HCEC 1CT (cell line): Measurements from ENCODE around the gene PRR9.

Source experiments
- DNase-seq: peaks from one replicate; pipeline ENCODE4 v3.0.0-alpha.2; 2017

PRR9 gene

GRCh38 chr1:153231363-153231762, 14.0 kb downstream of the PRR9 start:
- peak; percentile 6 for DNase-seq

GRCh38 chr1:153231785-153232184, 14.4 kb downstream of the PRR9 start:
- no peak for DNase-seq

GRCh38 chr1:153232553-153232952, 15.2 kb downstream of the PRR9 start:
- DNase-seq: no peak

- no peak for DNase-seq
Measured at GRCh38 chr1:153233448-153233847, 16.1 kb downstream of the PRR9 start.

DNA sequence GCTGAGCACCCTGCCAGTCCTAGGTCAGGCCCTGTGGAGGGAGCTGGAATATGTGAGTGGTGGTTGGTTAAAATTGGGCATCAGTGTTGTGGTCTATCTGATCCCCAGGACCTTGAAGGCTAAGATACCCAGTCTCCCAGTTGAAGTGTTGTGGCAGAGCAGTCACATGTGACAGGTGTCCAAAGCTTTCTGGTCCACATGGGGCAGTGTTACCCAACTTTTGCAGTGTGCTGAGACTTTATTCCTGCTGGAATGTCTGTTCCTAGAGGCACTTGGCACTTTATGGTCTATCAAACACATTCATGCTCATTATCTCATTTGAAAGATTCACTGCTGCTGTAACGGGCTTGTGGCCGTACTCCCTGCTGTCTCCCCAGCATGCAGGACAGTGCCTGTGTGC, 21.1 kb downstream of the PRR9 start:
- no peak for DNase-seq

GRCh38 chr1:153242160-153242559, 24.8 kb downstream of the PRR9 start:
- no peak for DNase-seq

DNA sequence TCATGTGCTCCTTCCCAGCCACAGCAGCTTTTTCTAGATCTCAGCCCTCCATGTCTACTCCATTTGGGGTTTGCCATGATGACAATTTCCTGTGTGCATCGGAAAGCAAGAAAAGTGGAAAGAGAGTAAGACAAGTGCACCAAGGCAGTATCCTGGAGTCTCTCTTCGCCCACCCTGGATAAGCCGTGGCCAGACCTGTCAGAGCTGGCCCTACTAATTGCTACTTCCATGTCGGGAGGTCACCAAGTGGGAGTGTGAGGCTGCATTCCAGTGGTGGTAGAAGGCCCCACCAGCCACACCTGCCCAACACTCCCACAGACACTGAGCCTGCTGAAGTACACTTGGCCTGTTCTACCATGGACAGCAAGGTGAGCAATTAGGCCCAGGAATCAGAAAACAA, 28.1 kb downstream of the PRR9 start:
- DNase-seq: no peak

DNA sequence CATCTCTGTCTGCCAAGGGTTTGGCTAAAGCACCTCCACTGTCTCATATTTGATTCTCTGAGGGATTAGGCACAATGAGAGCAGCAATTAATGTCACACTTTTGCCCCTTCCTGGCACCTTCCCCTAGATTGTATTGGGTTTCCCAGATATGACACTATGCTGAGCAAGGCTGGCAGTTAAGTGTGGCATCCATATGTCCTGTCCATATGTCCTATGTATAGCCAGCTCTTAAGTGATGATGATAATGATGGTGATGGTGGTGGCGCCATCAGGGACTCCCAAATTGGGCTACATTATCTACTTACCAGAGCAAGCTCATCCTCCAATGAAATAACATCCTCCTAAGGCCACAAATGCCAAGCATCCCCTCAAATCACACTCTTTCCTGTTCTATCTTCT, 28.6 kb downstream of the PRR9 start:
- DNase-seq: no peak

GRCh38 chr1:153246825-153247224, 29.4 kb downstream of the PRR9 start:
- DNase-seq: no peak

DNA sequence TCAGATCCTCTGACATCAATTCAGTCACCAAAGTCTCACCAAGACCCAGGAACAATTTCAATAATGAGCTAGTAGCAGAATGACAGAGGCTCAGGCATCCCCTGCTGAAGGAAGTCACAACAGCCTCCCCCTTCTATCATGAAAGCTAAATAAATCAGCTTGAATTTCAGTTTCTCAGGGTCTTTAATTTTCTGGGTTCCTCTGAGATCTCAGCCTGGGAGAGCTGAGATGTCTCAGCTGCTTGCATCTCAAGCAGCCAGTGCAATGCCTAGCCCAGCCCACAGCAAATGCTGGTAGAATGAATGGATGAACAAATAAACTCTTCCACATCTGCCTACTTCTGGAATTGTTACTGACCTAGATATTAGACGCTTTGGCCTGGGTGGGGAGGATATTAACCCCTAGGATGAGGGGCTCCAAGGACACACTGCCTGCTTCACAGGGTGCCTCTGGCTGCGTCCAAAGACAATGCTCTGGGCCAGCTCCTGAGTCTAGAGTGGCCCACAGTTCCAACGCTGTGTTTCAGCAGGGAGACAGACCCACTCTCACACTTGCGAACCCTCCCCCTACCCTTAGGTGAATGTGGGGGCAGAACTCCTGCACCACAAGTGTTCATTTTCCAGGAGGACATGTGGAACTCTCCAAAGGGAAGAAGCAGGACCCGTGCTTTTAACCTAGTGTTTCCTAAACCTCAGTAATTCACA, 30.9 kb downstream of the PRR9 start:
- DNase-seq: no peak

DNA sequence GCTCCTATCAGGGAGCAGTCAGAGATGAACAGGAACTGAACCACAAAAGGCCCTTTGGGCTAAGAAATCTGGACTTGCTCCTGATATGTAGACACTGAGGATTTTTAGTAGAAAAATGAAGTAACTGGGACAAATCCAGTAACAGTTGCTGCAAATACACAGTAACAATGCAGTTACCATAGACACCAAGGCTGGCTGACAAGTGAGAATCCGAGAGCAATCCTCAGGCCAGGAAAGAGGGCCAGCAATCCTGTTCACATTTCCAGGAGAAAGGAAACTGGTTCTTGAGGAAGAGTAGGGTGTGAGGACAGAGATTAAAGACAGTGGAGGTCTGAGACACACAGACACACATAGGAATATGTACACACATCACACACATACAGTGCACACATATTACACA, 32.8 kb downstream of the PRR9 start:
- no peak for DNase-seq

DNA sequence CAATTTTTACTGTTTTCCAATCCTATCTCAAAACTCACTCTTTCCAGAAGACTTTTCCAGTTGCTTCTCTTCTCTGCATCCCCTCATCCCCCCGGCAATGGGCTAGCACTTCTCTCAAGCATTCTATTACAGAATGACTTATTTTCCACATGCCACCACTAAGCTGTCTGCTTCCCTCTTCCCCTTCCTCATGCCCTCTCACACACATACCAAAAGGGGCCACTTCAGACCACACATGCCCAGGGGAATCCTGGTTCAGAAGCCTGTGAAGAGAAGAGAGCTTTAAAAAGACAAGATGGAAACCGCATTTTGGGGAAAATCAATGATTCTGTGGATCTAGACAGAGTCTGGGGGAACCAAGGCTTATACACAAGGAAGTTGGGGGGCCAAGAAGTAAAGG, 33.7 kb downstream of the PRR9 start:
- DNase-seq: no peak

GRCh38 chr1:153251562-153251961, 34.2 kb downstream of the PRR9 start:
- no peak for DNase-seq

DNA sequence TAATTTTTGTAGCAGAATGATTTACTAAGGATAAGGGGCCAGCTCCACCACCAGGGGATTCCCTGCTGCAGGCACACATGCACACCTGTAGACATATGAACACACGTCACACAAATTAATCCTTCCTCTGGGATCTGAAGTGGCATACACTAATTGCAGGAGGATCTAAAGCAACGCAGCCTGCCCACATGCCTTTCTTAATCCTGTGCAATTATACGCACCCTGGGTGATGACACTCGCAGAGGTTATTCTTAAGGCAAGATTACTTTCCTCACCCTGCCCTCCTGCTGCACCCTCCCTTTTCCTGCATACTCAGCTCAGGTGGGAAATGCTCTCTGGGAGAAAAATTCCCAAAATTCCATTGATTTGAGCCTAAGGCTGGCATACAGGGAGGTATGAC, 34.6 kb downstream of the PRR9 start:
- no peak for DNase-seq

- no peak for DNase-seq
Measured at GRCh38 chr1:153253076-153253475, 35.7 kb downstream of the PRR9 start.

GRCh38 chr1:153253693-153254092, 36.3 kb downstream of the PRR9 start:
- no peak for DNase-seq

DNA sequence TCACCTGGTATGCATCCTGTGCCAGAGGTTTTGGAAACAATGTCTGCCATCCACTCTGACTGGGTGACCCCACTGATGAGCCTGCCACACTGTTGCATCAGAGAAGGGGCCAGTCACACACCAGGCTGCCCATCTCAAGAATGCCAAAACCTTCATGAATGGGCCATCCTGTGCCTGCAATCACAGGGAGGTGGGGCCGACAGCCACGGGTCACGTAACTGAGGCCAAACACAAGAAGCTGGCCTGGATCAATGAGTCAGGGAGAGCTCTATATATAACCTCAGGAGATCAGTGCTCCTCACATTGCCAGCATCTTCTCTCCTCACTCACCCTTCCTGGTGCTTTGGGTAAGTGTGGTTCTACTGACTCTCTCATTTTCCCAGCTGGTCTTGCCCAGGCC, 42.0 kb downstream of the PRR9 start, which contains the start of gene LORICRIN:
Gene LORICRIN (plus strand): TSS at position 301 of the 400 bp plus-strand sequence. CDS start 1,263 bp downstream, outside the sequence.
- no peak for DNase-seq

GRCh38 chr1:153260585-153261280, 43.3 kb downstream of the PRR9 start:
- DNase-seq: no peak

DNA sequence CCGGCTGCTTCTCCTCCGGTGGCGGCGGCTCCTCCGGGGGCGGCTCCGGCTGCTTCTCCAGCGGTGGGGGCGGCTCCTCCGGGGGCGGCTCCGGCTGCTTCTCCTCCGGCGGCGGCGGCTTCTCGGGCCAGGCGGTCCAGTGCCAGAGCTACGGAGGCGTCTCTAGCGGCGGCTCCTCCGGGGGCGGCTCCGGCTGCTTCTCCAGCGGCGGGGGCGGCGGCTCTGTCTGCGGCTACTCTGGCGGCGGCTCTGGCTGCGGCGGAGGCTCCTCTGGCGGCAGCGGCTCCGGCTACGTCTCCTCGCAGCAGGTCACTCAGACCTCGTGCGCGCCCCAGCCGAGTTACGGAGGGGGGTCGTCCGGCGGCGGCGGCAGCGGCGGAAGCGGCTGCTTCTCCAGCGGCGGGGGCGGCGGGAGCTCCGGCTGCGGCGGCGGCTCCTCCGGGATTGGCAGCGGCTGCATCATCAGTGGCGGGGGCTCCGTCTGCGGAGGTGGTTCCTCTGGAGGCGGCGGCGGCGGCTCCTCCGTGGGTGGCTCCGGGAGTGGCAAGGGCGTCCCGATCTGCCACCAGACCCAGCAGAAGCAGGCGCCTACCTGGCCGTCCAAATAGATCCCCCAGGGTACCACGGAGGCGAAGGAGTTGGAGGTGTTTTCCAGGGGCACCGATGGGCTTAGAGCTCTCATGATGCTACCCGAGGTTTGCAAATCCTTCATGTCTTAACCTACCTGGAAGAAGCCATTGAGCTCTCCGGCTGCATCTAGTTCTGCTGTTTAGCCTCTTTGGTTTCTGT, 44.1 kb downstream of the PRR9 start:
- no peak for DNase-seq

DNA sequence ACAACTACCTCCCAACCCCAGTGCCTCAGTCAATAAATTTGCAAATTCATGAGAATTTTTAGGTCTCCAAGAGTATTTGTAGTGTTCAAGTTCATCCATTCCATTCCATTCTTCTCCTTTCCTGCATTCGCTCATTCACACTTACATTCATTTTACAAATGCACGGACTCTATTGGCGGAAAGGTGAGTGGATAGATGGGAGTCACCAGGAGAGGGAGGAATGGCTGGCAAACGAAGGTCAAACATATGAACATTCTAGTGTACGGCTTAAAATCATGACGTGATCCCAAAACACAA, 44.6 kb downstream of the PRR9 start:
- DNase-seq: no peak

DNA sequence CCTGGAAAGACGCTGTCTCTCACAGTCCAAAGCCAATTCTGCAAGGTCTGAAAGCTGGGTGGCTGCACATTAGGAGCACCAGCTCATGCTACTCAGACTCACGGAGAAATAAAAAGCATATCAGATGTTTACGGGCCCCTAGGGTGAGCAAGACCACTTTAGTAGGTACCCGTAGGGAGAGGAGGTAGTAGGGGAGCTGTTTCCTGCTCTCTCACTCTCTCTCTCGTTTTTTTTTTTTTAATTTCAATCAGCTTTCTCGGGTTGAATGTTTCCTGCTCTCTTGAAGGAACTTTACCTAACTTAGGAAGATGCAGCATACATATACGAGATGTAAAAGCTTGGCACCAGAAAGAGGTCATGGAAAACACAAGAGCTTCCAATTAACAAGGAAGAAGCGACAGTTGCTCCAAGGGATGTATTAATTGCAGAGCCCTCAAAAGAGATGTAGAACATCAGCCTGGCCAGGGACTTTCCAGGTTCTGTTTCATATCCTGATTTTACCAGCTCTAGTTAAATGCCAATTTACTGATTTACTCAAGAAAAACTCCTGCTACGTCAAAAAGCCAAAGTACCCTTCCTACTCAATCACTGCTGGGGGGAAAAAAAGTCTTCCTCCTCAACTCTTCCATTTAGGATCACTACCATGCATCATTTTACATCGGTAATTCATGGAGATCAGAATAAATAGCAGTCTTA, 45.2 kb downstream of the PRR9 start:
- no peak for DNase-seq

GRCh38 chr1:153265457-153265856, 48.1 kb downstream of the PRR9 start:
- no peak for DNase-seq
